GM21529 (cell line): Measurements from ENCODE around the gene CCR7.

ENCODE experiments used
- ATAC-seq: cut with Tn5 transposase; IDR thresholded peaks from one replicate; pipeline ENCODE4 v1.9.1; 2021; ENCODE audit not compliant: unreplicated experiment

CCR7 gene

GRCh38 chr17:40538019-40538935 is 27.0 kb downstream of the CCR7 start:
- ATAC-seq: no peak

GRCh38 chr17:40536295-40537171 is 28.7 kb downstream of the CCR7 start:
- no peak for ATAC-seq

- no peak for ATAC-seq
Measured at GRCh38 chr17:40535924-40536294, 29.4 kb downstream of the CCR7 start.

- ATAC-seq: no peak
Measured at GRCh38 chr17:40535438-40535837, 29.8 kb downstream of the CCR7 start.

GRCh38 chr17:40534371-40535189 is 30.7 kb downstream of the CCR7 start:
- no peak for ATAC-seq

- no peak for ATAC-seq
Measured at GRCh38 chr17:40533896-40534295, 31.4 kb downstream of the CCR7 start.

GRCh38 chr17:40532520-40533253 is 32.6 kb downstream of the CCR7 start:
- no peak for ATAC-seq

GRCh38 chr17:40531051-40531991 is 34.0 kb downstream of the CCR7 start:
- ATAC-seq: no peak

GRCh38 chr17:40530531-40530994 is 34.7 kb downstream of the CCR7 start:
- ATAC-seq: no peak

GRCh38 chr17:40529991-40530390 is 35.3 kb downstream of the CCR7 start:
- no peak for ATAC-seq

GRCh38 chr17:40528692-40529417 is 36.4 kb downstream of the CCR7 start:
- no peak for ATAC-seq

- ATAC-seq: no peak
Measured at GRCh38 chr17:40526668-40527067, 38.6 kb downstream of the CCR7 start.

- no peak for ATAC-seq
Measured at GRCh38 chr17:40525294-40525693, 40.0 kb downstream of the CCR7 start.

- no peak for ATAC-seq
Measured at GRCh38 chr17:40524243-40524965, 40.9 kb downstream of the CCR7 start.

GRCh38 chr17:40522961-40523310 is 42.3 kb downstream of the CCR7 start:
- ATAC-seq: no peak

- ATAC-seq: no peak
Measured at GRCh38 chr17:40522250-40522960, 42.9 kb downstream of the CCR7 start.

GRCh38 chr17:40520991-40521453 is 44.2 kb downstream of the CCR7 start:
- no peak for ATAC-seq
